Measurements from ENCODE around the gene NPPA.

DNA sequence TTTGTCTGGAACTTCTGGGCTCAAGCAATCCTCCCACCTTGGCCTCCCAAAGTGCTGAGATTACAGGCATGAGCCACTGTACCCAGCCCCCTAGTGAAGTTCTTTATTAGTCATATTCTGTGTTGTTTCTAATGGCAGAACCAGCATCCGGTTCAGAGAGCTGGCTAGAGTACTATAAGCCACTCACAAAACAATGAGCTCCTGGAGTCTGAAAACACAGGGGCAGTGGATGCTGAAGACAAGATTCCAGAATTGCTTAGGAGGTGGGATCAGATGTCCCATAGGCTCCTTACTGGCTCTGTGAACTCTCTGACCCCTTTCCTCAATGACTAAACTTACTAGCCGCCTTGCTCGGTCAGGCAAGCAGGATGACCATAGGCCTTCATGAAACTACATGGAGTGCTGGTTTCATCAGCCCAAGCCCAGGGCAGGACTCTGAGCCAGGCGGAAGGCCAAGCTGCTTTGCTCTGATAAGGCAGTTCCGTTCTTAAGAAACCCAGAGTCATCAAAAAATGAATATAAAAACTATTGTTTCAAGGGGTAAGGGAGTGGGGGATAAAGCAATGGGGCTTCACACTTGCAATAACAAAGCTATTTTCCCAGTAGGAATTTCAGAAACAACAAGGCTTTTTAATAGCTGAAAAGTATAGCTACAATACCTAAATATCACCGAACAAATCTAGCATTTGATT, 49.9 kb downstream of the NPPA start:
- TF ChIP-seq EZH2phosphoT487 (IDR thresholded peaks at IDR 0.05; ENCODE audit: insufficient read depth, low read depth), result no peak
- no peak for TF ChIP-seq EZH2 (IDR thresholded peaks at IDR 0.05; ENCODE audit: insufficient read depth, poor library complexity, severe bottlenecking)
